ENCODE measurements around the gene HEXIM2. TPM values are rescaled to one million over a fixed set of nuclear protein-coding genes. Genes with fewer than 3 reads are reported as not detected.

Gene HEXIM2
- total RNA-seq, 1 experiment from 2014 or later = 11.9 TPM

DNA sequence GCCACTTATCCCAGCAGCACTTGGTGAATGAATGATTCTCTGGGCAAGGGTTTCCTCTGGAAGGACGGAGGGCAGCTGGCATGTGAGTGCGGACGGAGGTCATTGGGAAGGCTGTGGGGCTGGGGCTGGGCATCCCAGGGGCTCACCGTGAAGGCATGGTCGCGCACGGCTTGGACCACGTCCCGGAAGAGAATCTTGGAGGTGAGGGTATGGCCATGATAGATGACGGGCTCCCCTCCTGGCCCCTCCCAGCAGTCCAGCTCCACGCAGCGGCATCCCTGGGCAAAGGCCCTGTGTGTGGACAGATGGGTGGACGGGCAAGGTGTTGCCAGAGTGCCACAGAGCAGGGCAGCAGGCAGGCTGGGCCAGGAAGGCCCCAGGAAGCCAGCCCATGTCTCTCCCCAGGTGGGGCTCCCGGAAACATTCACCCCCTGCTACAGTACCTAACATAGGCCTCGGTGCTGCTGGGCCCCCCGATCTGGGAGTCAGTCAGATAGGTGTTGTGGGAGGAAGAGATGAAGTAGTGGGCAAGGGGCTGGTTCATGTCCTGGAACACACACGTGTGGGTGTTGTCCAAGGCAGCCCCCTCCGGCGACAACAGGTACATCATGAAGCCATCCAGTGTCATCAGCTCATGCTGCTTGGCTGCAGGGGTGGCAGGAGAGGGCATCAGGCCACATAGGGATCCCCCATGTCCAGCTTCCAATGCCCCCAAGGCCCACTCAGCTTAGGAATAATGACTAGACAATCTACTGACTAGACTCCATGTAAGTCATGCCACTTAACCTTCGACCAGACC lies 43.6 kb upstream of the HEXIM2 start (continued):
- TF ChIP-seq, protein P1, sequence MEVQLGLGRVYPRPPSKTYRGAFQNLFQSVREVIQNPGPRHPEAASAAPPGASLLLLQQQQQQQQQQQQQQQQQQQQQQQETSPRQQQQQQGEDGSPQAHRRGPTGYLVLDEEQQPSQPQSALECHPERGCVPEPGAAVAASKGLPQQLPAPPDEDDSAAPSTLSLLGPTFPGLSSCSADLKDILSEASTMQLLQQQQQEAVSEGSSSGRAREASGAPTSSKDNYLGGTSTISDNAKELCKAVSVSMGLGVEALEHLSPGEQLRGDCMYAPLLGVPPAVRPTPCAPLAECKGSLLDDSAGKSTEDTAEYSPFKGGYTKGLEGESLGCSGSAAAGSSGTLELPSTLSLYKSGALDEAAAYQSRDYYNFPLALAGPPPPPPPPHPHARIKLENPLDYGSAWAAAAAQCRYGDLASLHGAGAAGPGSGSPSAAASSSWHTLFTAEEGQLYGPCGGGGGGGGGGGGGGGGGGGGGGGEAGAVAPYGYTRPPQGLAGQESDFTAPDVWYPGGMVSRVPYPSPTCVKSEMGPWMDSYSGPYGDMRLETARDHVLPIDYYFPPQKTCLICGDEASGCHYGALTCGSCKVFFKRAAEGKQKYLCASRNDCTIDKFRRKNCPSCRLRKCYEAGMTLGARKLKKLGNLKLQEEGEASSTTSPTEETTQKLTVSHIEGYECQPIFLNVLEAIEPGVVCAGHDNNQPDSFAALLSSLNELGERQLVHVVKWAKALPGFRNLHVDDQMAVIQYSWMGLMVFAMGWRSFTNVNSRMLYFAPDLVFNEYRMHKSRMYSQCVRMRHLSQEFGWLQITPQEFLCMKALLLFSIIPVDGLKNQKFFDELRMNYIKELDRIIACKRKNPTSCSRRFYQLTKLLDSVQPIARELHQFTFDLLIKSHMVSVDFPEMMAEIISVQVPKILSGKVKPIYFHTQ (CRISPR knock-in tag; IDR thresholded peaks at IDR 0.05) = no peak
- TF ChIP-seq NFATC4 (CRISPR knock-in tag; IDR thresholded peaks at IDR 0.05) (no peak), CREB1 (CRISPR knock-in tag; IDR thresholded peaks at IDR 0.05) (no peak), NR1H2 (CRISPR knock-in tag; IDR thresholded peaks at IDR 0.05) (no peak), ZNF396 (CRISPR knock-in tag; IDR thresholded peaks at IDR 0.05; ENCODE audit: borderline replicate concordance) (no peak)

- POLR2A ChIA-PET = no interaction called here
- H3K4me3 Mint-ChIP-seq = no peak overlapping the region
- H3K36me3 Mint-ChIP-seq = no peaks in the 10 kb centered on the region
- no peak for DNase-seq (ENCODE audit: low spot score)
- H3K27ac Mint-ChIP-seq = no peak overlapping the region
- no peak for ATAC-seq
- H3K9me3 Mint-ChIP-seq = no peaks in the 10 kb centered on the region
- CTCF ChIA-PET = interaction anchor here (0.7 to 3.1 kb wide), 4 partner anchors 12 to 20 kb away, joined by 3 to 27 read pairs (median 6); partner anchors contain the start of gene ACBD4
- no peaks in the 10 kb centered on the region for H3K27me3 Mint-ChIP-seq (ENCODE audit: low read depth)
- TF ChIP-seq CBFB (CRISPR knock-in tag; IDR thresholded peaks at IDR 0.05; ENCODE audit: low read depth) (no peak), FOXK1 (CRISPR knock-in tag; IDR thresholded peaks at IDR 0.05) (no peak), SP1 (CRISPR knock-in tag; conservative IDR thresholded peaks at IDR 0.05) (no peak), TCF7 (CRISPR knock-in tag; IDR thresholded peaks at IDR 0.05; ENCODE audit: low read depth) (no peak), AFF4 (CRISPR knock-in tag; IDR thresholded peaks at IDR 0.05; ENCODE audit: borderline replicate concordance) (no peak), IRF2 (CRISPR knock-in tag; IDR thresholded peaks at IDR 0.05; ENCODE audit: borderline replicate concordance, low read depth) (no peak)
- peaks cover 14% of the 10 kb centered on the region for H3K4me1 Mint-ChIP-seq
These were observed 43.0 kb upstream of the HEXIM2 start for GRCh38 chr17:45118691-45119090.

GRCh38 chr17:45119964-45120363 lies 41.7 kb upstream of the HEXIM2 start:
- H3K9me3 Mint-ChIP-seq = no peaks in the 10 kb centered on the region
- no peak for DNase-seq (ENCODE audit: low spot score)
- ATAC-seq = no peak
- H3K27me3 Mint-ChIP-seq (ENCODE audit: low read depth) = no peaks in the 10 kb centered on the region
- CTCF ChIA-PET = interaction anchor here (1.0 to 3.1 kb wide), 4 partner anchors 12 to 77 kb away, joined by 3 to 27 read pairs (median 6); partner anchors contain the start of genes ACBD4 and PLCD3
- H3K4me3 Mint-ChIP-seq = no peak overlapping the region
- H3K4me1 Mint-ChIP-seq = peaks cover 10% of the 10 kb centered on the region; the same call in 1 of the 2 replicates
- H3K36me3 Mint-ChIP-seq = no peaks in the 10 kb centered on the region
- TF ChIP-seq, protein P2, sequence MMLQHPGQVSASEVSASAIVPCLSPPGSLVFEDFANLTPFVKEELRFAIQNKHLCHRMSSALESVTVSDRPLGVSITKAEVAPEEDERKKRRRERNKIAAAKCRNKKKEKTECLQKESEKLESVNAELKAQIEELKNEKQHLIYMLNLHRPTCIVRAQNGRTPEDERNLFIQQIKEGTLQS (CRISPR knock-in tag; conservative IDR thresholded peaks at IDR 0.05) = no peak
- TF ChIP-seq RORB (CRISPR knock-in tag; IDR thresholded peaks at IDR 0.05) (no peak), JUN (CRISPR knock-in tag; IDR thresholded peaks at IDR 0.05) (no peak), ZBTB21 (CRISPR knock-in tag; IDR thresholded peaks at IDR 0.05; ENCODE audit: borderline replicate concordance) (no peak), FOXK1 (CRISPR knock-in tag; IDR thresholded peaks at IDR 0.05) (no peak), SMAD4 (CRISPR knock-in tag; IDR thresholded peaks at IDR 0.05) (no peak), NFYB (CRISPR knock-in tag; conservative IDR thresholded peaks at IDR 0.05; ENCODE audit: low read depth) (no peak), ZNF416 (CRISPR knock-in tag; IDR thresholded peaks at IDR 0.05) (no peak)
- TF ChIP-seq, protein P3, sequence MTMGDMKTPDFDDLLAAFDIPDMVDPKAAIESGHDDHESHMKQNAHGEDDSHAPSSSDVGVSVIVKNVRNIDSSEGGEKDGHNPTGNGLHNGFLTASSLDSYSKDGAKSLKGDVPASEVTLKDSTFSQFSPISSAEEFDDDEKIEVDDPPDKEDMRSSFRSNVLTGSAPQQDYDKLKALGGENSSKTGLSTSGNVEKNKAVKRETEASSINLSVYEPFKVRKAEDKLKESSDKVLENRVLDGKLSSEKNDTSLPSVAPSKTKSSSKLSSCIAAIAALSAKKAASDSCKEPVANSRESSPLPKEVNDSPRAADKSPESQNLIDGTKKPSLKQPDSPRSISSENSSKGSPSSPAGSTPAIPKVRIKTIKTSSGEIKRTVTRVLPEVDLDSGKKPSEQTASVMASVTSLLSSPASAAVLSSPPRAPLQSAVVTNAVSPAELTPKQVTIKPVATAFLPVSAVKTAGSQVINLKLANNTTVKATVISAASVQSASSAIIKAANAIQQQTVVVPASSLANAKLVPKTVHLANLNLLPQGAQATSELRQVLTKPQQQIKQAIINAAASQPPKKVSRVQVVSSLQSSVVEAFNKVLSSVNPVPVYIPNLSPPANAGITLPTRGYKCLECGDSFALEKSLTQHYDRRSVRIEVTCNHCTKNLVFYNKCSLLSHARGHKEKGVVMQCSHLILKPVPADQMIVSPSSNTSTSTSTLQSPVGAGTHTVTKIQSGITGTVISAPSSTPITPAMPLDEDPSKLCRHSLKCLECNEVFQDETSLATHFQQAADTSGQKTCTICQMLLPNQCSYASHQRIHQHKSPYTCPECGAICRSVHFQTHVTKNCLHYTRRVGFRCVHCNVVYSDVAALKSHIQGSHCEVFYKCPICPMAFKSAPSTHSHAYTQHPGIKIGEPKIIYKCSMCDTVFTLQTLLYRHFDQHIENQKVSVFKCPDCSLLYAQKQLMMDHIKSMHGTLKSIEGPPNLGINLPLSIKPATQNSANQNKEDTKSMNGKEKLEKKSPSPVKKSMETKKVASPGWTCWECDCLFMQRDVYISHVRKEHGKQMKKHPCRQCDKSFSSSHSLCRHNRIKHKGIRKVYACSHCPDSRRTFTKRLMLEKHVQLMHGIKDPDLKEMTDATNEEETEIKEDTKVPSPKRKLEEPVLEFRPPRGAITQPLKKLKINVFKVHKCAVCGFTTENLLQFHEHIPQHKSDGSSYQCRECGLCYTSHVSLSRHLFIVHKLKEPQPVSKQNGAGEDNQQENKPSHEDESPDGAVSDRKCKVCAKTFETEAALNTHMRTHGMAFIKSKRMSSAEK (CRISPR knock-in tag; IDR thresholded peaks at IDR 0.05; ENCODE audit: borderline replicate concordance) = no peak
- H3K27ac Mint-ChIP-seq = no peak overlapping the region
- POLR2A ChIA-PET = no interaction called here

All from WTC11 (cell line).